IMR-90 (cell line): ENCODE results near the gene GRM8. TPM values are rescaled to one million over a fixed set of nuclear protein-coding genes. Genes with fewer than 3 reads are reported as not detected.

Experiments
- ATAC-seq: fragments of 200-7000 bp; cut with Tn5 transposase; 2 replicates; pipeline ENCODE4 v1.9.1; 2020; ENCODE audit warnings: low read depth, mild to moderate bottlenecking, moderate library complexity
- BruUV-seq: library from RNA; stranded (reverse); fragments of 400-500 nt; replicated peaks from 2 replicates; lab custom pipeline; 2021; lab: Mats Ljungman, UMichigan
- CTCF ChIA-PET: fragments of 300-600 bp; formaldehyde crosslinking; extraction: SDS; loops from one replicate; lab custom pipeline; 2021; ENCODE audit warnings: antibody characterized with exemption; lab: Yijun Ruan, JAX
- POLR2A ChIA-PET: fragments of 300-600 bp; sonication (Branson Sonifier 250); formaldehyde crosslinking; loops from one replicate; lab custom pipeline; 2022; ENCODE audit warnings: antibody characterized with exemption; ENCODE audit not compliant: unreplicated experiment; lab: Charles Lee
- DNase-seq: peaks from one replicate; pipeline ENCODE4 v3.0.0; 2013
- H2AFZ ChIP-seq: replicated peaks from 2 replicates; pipeline ENCODE3; 2013; ENCODE audit warnings: low read length, mild to moderate bottlenecking; ENCODE audit not compliant: poor library complexity
- H2AK5ac ChIP-seq: 2 replicates; pipeline ENCODE4 v1.6.1; 2013; ENCODE audit warnings: low read depth, low read length, inconsistent platforms
- H2AK9ac ChIP-seq: replicated peaks from 2 replicates; pipeline ENCODE3; 2013; ENCODE audit warnings: mild to moderate bottlenecking, low read depth, low read length, moderate library complexity; ENCODE audit not compliant: poor library complexity
- H2BK120ac ChIP-seq: 2 replicates; pipeline ENCODE4 v1.6.1; 2013; ENCODE audit warnings: low read depth, low read length, inconsistent platforms
- H2BK15ac ChIP-seq: 3 replicates; pipeline ENCODE4 v1.6.1; 2013; ENCODE audit warnings: low read depth, low read length, inconsistent platforms
- H2BK20ac ChIP-seq: 2 replicates; pipeline ENCODE4 v1.6.1; 2013; ENCODE audit warnings: low read depth, mild to moderate bottlenecking, inconsistent platforms, low read length, moderate library complexity
- H2BK5ac ChIP-seq: 2 replicates; pipeline ENCODE4 v1.6.1; 2013; ENCODE audit warnings: mild to moderate bottlenecking, low read depth, low read length, inconsistent platforms; ENCODE audit not compliant: poor library complexity, severe bottlenecking
- H3K14ac ChIP-seq: replicated peaks from 2 replicates; pipeline ENCODE4 v1.6.1; 2013; ENCODE audit warnings: low read depth, low read length, inconsistent platforms
- H3K18ac ChIP-seq: 2 replicates; pipeline ENCODE4 v1.6.1; 2013; ENCODE audit warnings: low read depth, low read length, control low read depth
- H3K23ac ChIP-seq: 2 replicates; pipeline ENCODE4 v1.6.1; 2013; ENCODE audit warnings: low read depth, low read length, inconsistent platforms
- H3K27ac ChIP-seq: 2 replicates; pipeline ENCODE4 v1.5.1; 2013; ENCODE audit warnings: mild to moderate bottlenecking, control low read depth, low read length; ENCODE audit not compliant: insufficient read depth
- H3K27me3 ChIP-seq: 2 replicates; pipeline ENCODE4 v1.6.1; 2013; ENCODE audit warnings: low read length; ENCODE audit not compliant: control insufficient read depth, insufficient read depth
- H3K36me3 ChIP-seq: 2 replicates; pipeline ENCODE4 v1.6.1; 2013; ENCODE audit warnings: low read length, mixed read lengths; ENCODE audit not compliant: control insufficient read depth, insufficient read depth
- H3K4ac ChIP-seq: 2 replicates; pipeline ENCODE4 v1.6.1; 2013; ENCODE audit warnings: low read depth, low read length, inconsistent platforms
- H3K4me1 ChIP-seq: 2 replicates; pipeline ENCODE4 v1.6.1; 2013; ENCODE audit warnings: low read length, mixed read lengths; ENCODE audit not compliant: control insufficient read depth, insufficient read depth
- H3K4me2 ChIP-seq: 2 replicates; pipeline ENCODE4 v1.6.1; 2013; ENCODE audit warnings: low read depth, mild to moderate bottlenecking, control low read depth, low read length, moderate library complexity
- H3K4me3 ChIP-seq: 2 replicates; pipeline ENCODE4 v1.5.1; 2013; ENCODE audit warnings: low read depth, mild to moderate bottlenecking, control low read depth, low read length, moderate library complexity; ENCODE audit not compliant: insufficient read depth
- H3K56ac ChIP-seq: 2 replicates; pipeline ENCODE4 v1.6.1; 2013; ENCODE audit warnings: low read length, inconsistent platforms; ENCODE audit not compliant: insufficient read depth; ENCODE audit errors: extremely low read depth
- H3K79me1 ChIP-seq, 2 experiments: 2 replicates each; pipeline ENCODE4 v1.6.1; 2013; ENCODE audit warnings: low read length in 2 of 2, inconsistent platforms in 1 of 2, low read depth in 1 of 2
- H3K9ac ChIP-seq: 2 replicates; pipeline ENCODE4 v1.6.1; 2013; ENCODE audit warnings: low read depth, low read length, control low read depth
- H3K9me1 ChIP-seq: 2 replicates; pipeline ENCODE4 v1.6.1; 2013; ENCODE audit warnings: low read length, inconsistent platforms; ENCODE audit not compliant: insufficient read depth
- H3K9me3 ChIP-seq: 2 replicates; pipeline ENCODE4 v1.6.1; 2013; ENCODE audit warnings: low read length; ENCODE audit not compliant: control insufficient read depth, insufficient read depth
- H4K20me1 ChIP-seq: 2 replicates; pipeline ENCODE4 v1.6.1; 2013; ENCODE audit warnings: low read length, inconsistent platforms; ENCODE audit not compliant: insufficient read depth
- H4K5ac ChIP-seq: 2 replicates; pipeline ENCODE4 v1.6.1; 2013; ENCODE audit warnings: mild to moderate bottlenecking, low read depth, low read length, control low read depth
- H4K8ac ChIP-seq, 2 experiments: 2 replicates each; pipeline ENCODE4 v1.6.1; 2013; ENCODE audit warnings: low read depth in 2 of 2, low read length in 2 of 2, control low read depth in 1 of 2, inconsistent platforms in 1 of 2
- H4K91ac ChIP-seq: 2 replicates; pipeline ENCODE4 v1.6.1; 2013; ENCODE audit warnings: low read depth, low read length, inconsistent platforms; ENCODE audit not compliant: insufficient read depth
- BHLHE40 ChIP-seq: fragments of 150-350 bp; IDR thresholded peaks from 2 replicates; pipeline ENCODE4 v1.6.1; 2016; ENCODE audit warnings: mild to moderate bottlenecking, low read depth, low read length
- CHD1 ChIP-seq: IDR thresholded peaks from 2 replicates; pipeline ENCODE4 v1.6.1; 2012; ENCODE audit warnings: low read depth, low read length, improper control_type of control experiment
- CTCF ChIP-seq: conservative IDR thresholded peaks from 2 replicates; pipeline ENCODE4 v1.5.1; 2012; ENCODE audit warnings: mild to moderate bottlenecking, low read depth, low read length, improper control_type of control experiment
- ELK1 ChIP-seq: fragments of 150-350 bp; IDR thresholded peaks from 2 replicates; pipeline ENCODE4 v1.6.1; 2016; ENCODE audit warnings: low read depth, mild to moderate bottlenecking, low read length, moderate library complexity, borderline replicate concordance
- FOS ChIP-seq: fragments of 150-350 bp; IDR thresholded peaks from 2 replicates; pipeline ENCODE4 v1.6.1; 2016; ENCODE audit warnings: low read depth, low read length
- MAFK ChIP-seq: IDR thresholded peaks from 2 replicates; pipeline ENCODE4 v1.6.1; 2012; ENCODE audit warnings: low read depth, low read length, improper control_type of control experiment
- MAZ ChIP-seq: IDR thresholded peaks from 2 replicates; pipeline ENCODE4 v1.6.1; 2012; ENCODE audit warnings: low read depth, mild to moderate bottlenecking, low read length, improper control_type of control experiment, moderate library complexity, borderline replicate concordance
- NFE2L2 ChIP-seq: fragments of 150-350 bp; IDR thresholded peaks from 2 replicates; pipeline ENCODE4 v1.6.1; 2016; ENCODE audit warnings: low read depth, mild to moderate bottlenecking, low read length
- RAD21 ChIP-seq: IDR thresholded peaks from 2 replicates; pipeline ENCODE4 v1.6.1; 2012; ENCODE audit warnings: low read length, improper control_type of control experiment
- RCOR1 ChIP-seq: IDR thresholded peaks from 2 replicates; pipeline ENCODE4 v1.6.1; 2012; ENCODE audit warnings: mild to moderate bottlenecking, low read length, improper control_type of control experiment; ENCODE audit not compliant: insufficient replicate concordance
- RFX5 ChIP-seq: IDR thresholded peaks from 2 replicates; pipeline ENCODE4 v1.8.0; 2012; ENCODE audit warnings: low read depth, mild to moderate bottlenecking, low read length, moderate library complexity
- SMC3 ChIP-seq: fragments of 150-350 bp; IDR thresholded peaks from 2 replicates; pipeline ENCODE4 v1.6.1; 2016; ENCODE audit warnings: low read depth, mild to moderate bottlenecking, antibody characterized with exemption, low read length, moderate library complexity
- USF2 ChIP-seq: fragments of 150-350 bp; IDR thresholded peaks from 2 replicates; pipeline ENCODE4 v1.6.1; 2017; ENCODE audit warnings: mild to moderate bottlenecking, antibody characterized with exemption, low read length, low read depth
- dilution Hi-C: fragments of 300-500 bp; cut with HindIII; formaldehyde crosslinking; loops from one replicate; pipeline ENCODE4 v1.14.3; 2018; ENCODE audit warnings: low sequenced_read_pairs; ENCODE audit not compliant: unreplicated experiment
- in situ Hi-C: fragments of 300-500 bp; cut with MboI; formaldehyde crosslinking; loops from 3 replicates; pipeline ENCODE4 v1.14.3; 2019; ENCODE audit warnings: low sequenced_read_pairs, inconsistent platforms, mixed read lengths
- intact Hi-C: fragments of 100-400 bp; cut with micrococcal nuclease; formaldehyde crosslinking; loops from 2 replicates; pipeline ENCODE4 v1.10.0; 2022
- polyA plus RNA-seq, 3 experiments: library from polyadenylated mRNA; depleted of rRNA; stranded (reverse); fragments of >200 nt; gene quantifications; 2 replicates each; pipeline ENCODE4 v1.2.3, GENCODE V29; 2012; ENCODE audit warnings: low replicate concordance in 1 of 3
- total RNA-seq: library from RNA; depleted of rRNA; stranded (reverse); fragments of >200 nt; gene quantifications from 2 replicates; pipeline ENCODE4 v1.2.3, GENCODE V29; 2012

GRM8 gene
- total and polyA plus RNA-seq, 2 of the 4 experiments (the other 2 are of a cell fraction) = not detected

- no peak for TF ChIP-seq CHD1
Measured at GRCh38 chr7:126700807-126701604, 551.7 kb downstream of the GRM8 start (continued).

GRCh38 chr7:126699707-126700106 is 553.0 kb downstream of the GRM8 start:
- CTCF ChIA-PET = no interaction called here
- Histone ChIP-seq H4K8ac (no peak overlapping the region), H3K27me3 (no peaks in the 10 kb centered on the region), H4K91ac (no peak overlapping the region), H4K5ac (no peak overlapping the region), H3K14ac (no peak overlapping the region), H2AK9ac (no peak overlapping the region), H2AK5ac (no peak overlapping the region), H4K20me1 (no peaks in the 10 kb centered on the region), H2BK15ac (no peak overlapping the region), H2BK120ac (no peak overlapping the region), H3K4ac (no peak overlapping the region), H2BK20ac (no peak overlapping the region), H3K18ac (no peak overlapping the region), H2AFZ (no peak overlapping the region), H3K4me1 (no peaks in the 10 kb centered on the region; the same call in 1 of the 2 replicates), H3K79me1 (no peaks in the 10 kb centered on the region), H3K56ac (no peak overlapping the region), H3K4me3 (no peak overlapping the region), H3K9me1 (no peaks in the 10 kb centered on the region), H3K23ac (no peak overlapping the region), H2BK5ac (no peak overlapping the region), H3K27ac (no peak overlapping the region), H3K36me3 (no peaks in the 10 kb centered on the region), H3K9ac (no peak overlapping the region), H3K9me3 (peaks cover 4% of the 10 kb centered on the region; the same call in 1 of the 2 replicates), H3K4me2 (no peak overlapping the region)
- POLR2A ChIA-PET = no interaction called here
- intact Hi-C loops (no loop called here), dilution Hi-C loops (no loop called here), in situ Hi-C loops (no loop called here)
- ATAC-seq = no peak
- BruUV-seq = no TSS peak
- no peak for DNase-seq
- TF ChIP-seq RCOR1 (no peak), USF2 (no peak), CHD1 (no peak), NFE2L2 (no peak), RAD21 (no peak), CTCF (no peak), MAFK (no peak), FOS (no peak), RFX5 (no peak), SMC3 (no peak), BHLHE40 (no peak), MAZ (no peak), ELK1 (no peak)
